ENCODE results near the gene OSBP2. TPM values are rescaled to one million over a fixed set of nuclear protein-coding genes. Genes with fewer than 3 reads are reported as not detected.

The OSBP2 gene
- total and polyA plus RNA-seq, 2 of the 13 experiments (the other 11 are each of a cell fraction or from before 2014, with no cell fraction given): 5.0 to 7.7 TPM

DNA sequence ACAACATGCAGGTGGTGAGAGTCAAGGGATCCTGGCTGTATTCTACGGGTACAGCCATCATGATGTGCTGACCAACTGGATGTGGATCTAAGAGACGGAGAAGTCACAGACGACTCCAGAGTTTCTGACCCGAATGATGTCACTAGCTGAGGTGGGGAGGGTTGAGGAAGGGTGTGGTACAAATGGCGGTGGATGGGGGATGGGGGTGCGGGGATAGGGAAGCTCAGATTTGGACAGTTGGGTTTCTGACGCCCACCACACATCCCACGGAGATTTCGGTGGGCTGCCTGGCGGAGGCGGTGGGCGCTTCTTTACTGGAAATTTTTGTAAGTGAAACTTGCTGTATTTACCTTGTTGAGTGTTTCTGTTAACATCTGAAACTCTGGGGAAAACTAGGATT is 126.7 kb downstream of the OSBP2 start (continued):
- TF ChIP-seq MAFK (conservative IDR thresholded peaks at IDR 0.05 in 1 of 2, IDR thresholded peaks at IDR 0.05 in 1 of 2; ENCODE audit: low read length in 2 of 2): no peak
- TF ChIP-seq, protein P1, sequence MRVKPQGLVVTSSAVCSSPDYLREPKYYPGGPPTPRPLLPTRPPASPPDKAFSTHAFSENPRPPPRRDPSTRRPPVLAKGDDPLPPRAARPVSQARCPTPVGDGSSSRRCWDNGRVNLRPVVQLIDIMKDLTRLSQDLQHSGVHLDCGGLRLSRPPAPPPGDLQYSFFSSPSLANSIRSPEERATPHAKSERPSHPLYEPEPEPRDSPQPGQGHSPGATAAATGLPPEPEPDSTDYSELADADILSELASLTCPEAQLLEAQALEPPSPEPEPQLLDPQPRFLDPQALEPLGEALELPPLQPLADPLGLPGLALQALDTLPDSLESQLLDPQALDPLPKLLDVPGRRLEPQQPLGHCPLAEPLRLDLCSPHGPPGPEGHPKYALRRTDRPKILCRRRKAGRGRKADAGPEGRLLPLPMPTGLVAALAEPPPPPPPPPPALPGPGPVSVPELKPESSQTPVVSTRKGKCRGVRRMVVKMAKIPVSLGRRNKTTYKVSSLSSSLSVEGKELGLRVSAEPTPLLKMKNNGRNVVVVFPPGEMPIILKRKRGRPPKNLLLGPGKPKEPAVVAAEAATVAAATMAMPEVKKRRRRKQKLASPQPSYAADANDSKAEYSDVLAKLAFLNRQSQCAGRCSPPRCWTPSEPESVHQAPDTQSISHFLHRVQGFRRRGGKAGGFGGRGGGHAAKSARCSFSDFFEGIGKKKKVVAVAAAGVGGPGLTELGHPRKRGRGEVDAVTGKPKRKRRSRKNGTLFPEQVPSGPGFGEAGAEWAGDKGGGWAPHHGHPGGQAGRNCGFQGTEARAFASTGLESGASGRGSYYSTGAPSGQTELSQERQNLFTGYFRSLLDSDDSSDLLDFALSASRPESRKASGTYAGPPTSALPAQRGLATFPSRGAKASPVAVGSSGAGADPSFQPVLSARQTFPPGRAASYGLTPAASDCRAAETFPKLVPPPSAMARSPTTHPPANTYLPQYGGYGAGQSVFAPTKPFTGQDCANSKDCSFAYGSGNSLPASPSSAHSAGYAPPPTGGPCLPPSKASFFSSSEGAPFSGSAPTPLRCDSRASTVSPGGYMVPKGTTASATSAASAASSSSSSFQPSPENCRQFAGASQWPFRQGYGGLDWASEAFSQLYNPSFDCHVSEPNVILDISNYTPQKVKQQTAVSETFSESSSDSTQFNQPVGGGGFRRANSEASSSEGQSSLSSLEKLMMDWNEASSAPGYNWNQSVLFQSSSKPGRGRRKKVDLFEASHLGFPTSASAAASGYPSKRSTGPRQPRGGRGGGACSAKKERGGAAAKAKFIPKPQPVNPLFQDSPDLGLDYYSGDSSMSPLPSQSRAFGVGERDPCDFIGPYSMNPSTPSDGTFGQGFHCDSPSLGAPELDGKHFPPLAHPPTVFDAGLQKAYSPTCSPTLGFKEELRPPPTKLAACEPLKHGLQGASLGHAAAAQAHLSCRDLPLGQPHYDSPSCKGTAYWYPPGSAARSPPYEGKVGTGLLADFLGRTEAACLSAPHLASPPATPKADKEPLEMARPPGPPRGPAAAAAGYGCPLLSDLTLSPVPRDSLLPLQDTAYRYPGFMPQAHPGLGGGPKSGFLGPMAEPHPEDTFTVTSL (CRISPR knock-in tag; IDR thresholded peaks at IDR 0.05; ENCODE audit: borderline replicate concordance): no peak
- TF ChIP-seq ADNP (CRISPR knock-in tag; IDR thresholded peaks at IDR 0.05): no peak
- TF ChIP-seq, protein P2, sequence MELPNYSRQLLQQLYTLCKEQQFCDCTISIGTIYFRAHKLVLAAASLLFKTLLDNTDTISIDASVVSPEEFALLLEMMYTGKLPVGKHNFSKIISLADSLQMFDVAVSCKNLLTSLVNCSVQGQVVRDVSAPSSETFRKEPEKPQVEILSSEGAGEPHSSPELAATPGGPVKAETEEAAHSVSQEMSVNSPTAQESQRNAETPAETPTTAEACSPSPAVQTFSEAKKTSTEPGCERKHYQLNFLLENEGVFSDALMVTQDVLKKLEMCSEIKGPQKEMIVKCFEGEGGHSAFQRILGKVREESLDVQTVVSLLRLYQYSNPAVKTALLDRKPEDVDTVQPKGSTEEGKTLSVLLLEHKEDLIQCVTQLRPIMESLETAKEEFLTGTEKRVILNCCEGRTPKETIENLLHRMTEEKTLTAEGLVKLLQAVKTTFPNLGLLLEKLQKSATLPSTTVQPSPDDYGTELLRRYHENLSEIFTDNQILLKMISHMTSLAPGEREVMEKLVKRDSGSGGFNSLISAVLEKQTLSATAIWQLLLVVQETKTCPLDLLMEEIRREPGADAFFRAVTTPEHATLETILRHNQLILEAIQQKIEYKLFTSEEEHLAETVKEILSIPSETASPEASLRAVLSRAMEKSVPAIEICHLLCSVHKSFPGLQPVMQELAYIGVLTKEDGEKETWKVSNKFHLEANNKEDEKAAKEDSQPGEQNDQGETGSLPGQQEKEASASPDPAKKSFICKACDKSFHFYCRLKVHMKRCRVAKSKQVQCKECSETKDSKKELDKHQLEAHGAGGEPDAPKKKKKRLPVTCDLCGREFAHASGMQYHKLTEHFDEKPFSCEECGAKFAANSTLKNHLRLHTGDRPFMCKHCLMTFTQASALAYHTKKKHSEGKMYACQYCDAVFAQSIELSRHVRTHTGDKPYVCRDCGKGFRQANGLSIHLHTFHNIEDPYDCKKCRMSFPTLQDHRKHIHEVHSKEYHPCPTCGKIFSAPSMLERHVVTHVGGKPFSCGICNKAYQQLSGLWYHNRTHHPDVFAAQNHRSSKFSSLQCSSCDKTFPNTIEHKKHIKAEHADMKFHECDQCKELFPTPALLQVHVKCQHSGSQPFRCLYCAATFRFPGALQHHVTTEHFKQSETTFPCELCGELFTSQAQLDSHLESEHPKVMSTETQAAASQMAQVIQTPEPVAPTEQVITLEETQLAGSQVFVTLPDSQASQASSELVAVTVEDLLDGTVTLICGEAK (IDR thresholded peaks at IDR 0.05): no peak
- TF ChIP-seq, protein P2 (CRISPR knock-in tag; IDR thresholded peaks at IDR 0.05): no peak
- TF ChIP-seq ZNF720 (CRISPR knock-in tag; IDR thresholded peaks at IDR 0.05): no peak
- TF ChIP-seq DNMT1 (CRISPR knock-in tag; IDR thresholded peaks at IDR 0.05): no peak
- TF ChIP-seq, protein P3, sequence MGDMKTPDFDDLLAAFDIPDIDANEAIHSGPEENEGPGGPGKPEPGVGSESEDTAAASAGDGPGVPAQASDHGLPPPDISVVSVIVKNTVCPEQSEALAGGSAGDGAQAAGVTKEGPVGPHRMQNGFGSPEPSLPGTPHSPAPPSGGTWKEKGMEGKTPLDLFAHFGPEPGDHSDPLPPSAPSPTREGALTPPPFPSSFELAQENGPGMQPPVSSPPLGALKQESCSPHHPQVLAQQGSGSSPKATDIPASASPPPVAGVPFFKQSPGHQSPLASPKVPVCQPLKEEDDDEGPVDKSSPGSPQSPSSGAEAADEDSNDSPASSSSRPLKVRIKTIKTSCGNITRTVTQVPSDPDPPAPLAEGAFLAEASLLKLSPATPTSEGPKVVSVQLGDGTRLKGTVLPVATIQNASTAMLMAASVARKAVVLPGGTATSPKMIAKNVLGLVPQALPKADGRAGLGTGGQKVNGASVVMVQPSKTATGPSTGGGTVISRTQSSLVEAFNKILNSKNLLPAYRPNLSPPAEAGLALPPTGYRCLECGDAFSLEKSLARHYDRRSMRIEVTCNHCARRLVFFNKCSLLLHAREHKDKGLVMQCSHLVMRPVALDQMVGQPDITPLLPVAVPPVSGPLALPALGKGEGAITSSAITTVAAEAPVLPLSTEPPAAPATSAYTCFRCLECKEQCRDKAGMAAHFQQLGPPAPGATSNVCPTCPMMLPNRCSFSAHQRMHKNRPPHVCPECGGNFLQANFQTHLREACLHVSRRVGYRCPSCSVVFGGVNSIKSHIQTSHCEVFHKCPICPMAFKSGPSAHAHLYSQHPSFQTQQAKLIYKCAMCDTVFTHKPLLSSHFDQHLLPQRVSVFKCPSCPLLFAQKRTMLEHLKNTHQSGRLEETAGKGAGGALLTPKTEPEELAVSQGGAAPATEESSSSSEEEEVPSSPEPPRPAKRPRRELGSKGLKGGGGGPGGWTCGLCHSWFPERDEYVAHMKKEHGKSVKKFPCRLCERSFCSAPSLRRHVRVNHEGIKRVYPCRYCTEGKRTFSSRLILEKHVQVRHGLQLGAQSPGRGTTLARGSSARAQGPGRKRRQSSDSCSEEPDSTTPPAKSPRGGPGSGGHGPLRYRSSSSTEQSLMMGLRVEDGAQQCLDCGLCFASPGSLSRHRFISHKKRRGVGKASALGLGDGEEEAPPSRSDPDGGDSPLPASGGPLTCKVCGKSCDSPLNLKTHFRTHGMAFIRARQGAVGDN (CRISPR knock-in tag; IDR thresholded peaks at IDR 0.05): no peak
- TF ChIP-seq, protein P4, sequence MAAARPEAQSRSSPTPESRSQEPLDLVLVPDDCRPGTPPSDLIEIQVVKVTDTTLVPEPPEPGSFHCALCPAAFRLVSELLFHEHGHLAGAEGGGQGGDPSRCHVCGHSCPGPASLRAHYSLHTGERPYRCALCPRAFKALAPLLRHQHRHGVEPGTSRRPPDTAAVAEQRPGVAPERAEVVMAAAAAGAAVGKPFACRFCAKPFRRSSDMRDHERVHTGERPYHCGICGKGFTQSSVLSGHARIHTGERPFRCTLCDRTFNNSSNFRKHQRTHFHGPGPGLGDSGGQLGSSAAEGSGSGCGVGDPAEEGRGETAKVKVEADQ (CRISPR knock-in tag; IDR thresholded peaks at IDR 0.05; ENCODE audit: borderline replicate concordance): no peak
